GM23248 (cell line): ENCODE data around the gene TMEM187. TPM values are rescaled to one million over a fixed set of nuclear protein-coding genes. Genes with fewer than 3 reads are reported as not detected.
A peak's percentile ranks its signal among the peaks of the same experiment; 100 is the strongest.
"Not testable (repeated sequence)": the region's sequence is repeated elsewhere in the genome, so short reads cannot be mapped to it uniquely, and the experiment has no call there.

Experiments used
- DNase-seq: peaks from one replicate; pipeline ENCODE4 v3.0.0-alpha.2; 2015
- H2AFZ ChIP-seq: fragments of 200-600 bp; sonication (generic); 2 replicates; pipeline ENCODE4 v1.6.1; 2016; ENCODE audit warnings: antibody characterized with exemption
- H3F3A ChIP-seq: fragments of 200-600 bp; sonication (generic); 2 replicates; pipeline ENCODE4 v1.6.1; 2016; ENCODE audit warnings: mild to moderate bottlenecking, antibody characterized with exemption, mixed run types; ENCODE audit not compliant: insufficient read depth
- H3K27ac ChIP-seq: fragments of 200-600 bp; sonication (generic); 2 replicates; pipeline ENCODE4 v1.5.1; 2016; ENCODE audit warnings: mild to moderate bottlenecking
- H3K27me3 ChIP-seq: fragments of 200-600 bp; sonication (generic); replicated peaks from 2 replicates; pipeline ENCODE4 v1.6.1; 2016; ENCODE audit warnings: mild to moderate bottlenecking; ENCODE audit not compliant: insufficient read depth
- H3K36me3 ChIP-seq: fragments of 200-600 bp; sonication (generic); 2 replicates; pipeline ENCODE4 v1.6.1; 2016; ENCODE audit warnings: low read depth, mild to moderate bottlenecking
- H3K4me1 ChIP-seq: fragments of 200-600 bp; sonication (generic); 2 replicates; pipeline ENCODE4 v1.6.1; 2016; ENCODE audit warnings: mild to moderate bottlenecking; ENCODE audit not compliant: insufficient read depth
- H3K4me2 ChIP-seq: fragments of 200-600 bp; sonication (generic); one replicate; pipeline ENCODE4 v1.6.1; 2016; ENCODE audit warnings: mild to moderate bottlenecking; ENCODE audit not compliant: unreplicated experiment
- H3K4me3 ChIP-seq: fragments of 200-600 bp; sonication (generic); 2 replicates; pipeline ENCODE4 v1.5.1; 2016; ENCODE audit warnings: mild to moderate bottlenecking
- H3K79me2 ChIP-seq: fragments of 200-600 bp; sonication (generic); 2 replicates; pipeline ENCODE4 v1.6.1; 2016; ENCODE audit warnings: mild to moderate bottlenecking; ENCODE audit not compliant: insufficient read depth
- H3K9ac ChIP-seq: fragments of 200-600 bp; sonication (generic); 2 replicates; pipeline ENCODE4 v1.6.1; 2016; ENCODE audit warnings: mild to moderate bottlenecking
- H3K9me2 ChIP-seq: fragments of 200-600 bp; sonication (generic); 2 replicates; pipeline ENCODE4 v1.6.1; 2016; ENCODE audit warnings: mixed run types, mild to moderate bottlenecking, moderate library complexity; ENCODE audit not compliant: insufficient read depth
- H3K9me3 ChIP-seq: fragments of 200-600 bp; sonication (generic); one replicate; pipeline ENCODE4 v1.6.1; 2017; ENCODE audit warnings: low read depth
- H4K20me1 ChIP-seq: fragments of 200-600 bp; sonication (generic); 2 replicates; pipeline ENCODE4 v1.6.0; 2016; ENCODE audit not compliant: insufficient read depth
- EZH2 ChIP-seq: fragments of 200-600 bp; sonication (generic); IDR thresholded peaks from 2 replicates; pipeline ENCODE4 v1.6.1; 2018; ENCODE audit warnings: antibody characterized with exemption, mild to moderate bottlenecking; ENCODE audit not compliant: insufficient read depth, poor library complexity, severe bottlenecking
- EZH2phosphoT487 ChIP-seq: fragments of 200-600 bp; sonication (generic); IDR thresholded peaks from 2 replicates; pipeline ENCODE4 v1.6.1; 2018; ENCODE audit warnings: antibody characterized with exemption, moderate library complexity, mild to moderate bottlenecking, low read depth; ENCODE audit not compliant: insufficient read depth
- WGBS, 2 experiments: methylation state at CpG; one replicate each; pipeline ENCODE4 v1.1.6; 2015 to 2017; ENCODE audit warnings: low lambda C conversion rate in 2 of 2, low coverage in 1 of 2; ENCODE audit errors: missing lambda C conversion rate in 2 of 2; 5-methylcytosine and 5-hydroxymethylcytosine counted together
- in situ Hi-C: fragments of 300-500 bp; cut with MboI; formaldehyde crosslinking; loops from 2 replicates; pipeline ENCODE4 v1.15.0; 2020
- polyA plus RNA-seq: library from polyadenylated mRNA; unstranded; fragments of >200 nt; fragmentation: Nextera tagmentation; extraction: Ambion mirVana; gene quantifications from 2 replicates; pipeline ENCODE4 v1.2.1, GENCODE V29; 2016
- total RNA-seq: library from RNA; depleted of rRNA; stranded (reverse); fragments of >200 nt; shearing (Covaris generic); gene quantifications from 2 replicates; pipeline ENCODE4 v1.2.3, GENCODE V29; 2014

TMEM187 gene
- total and polyA plus RNA-seq, 2 experiments from 2014 or later: 7.6 to 8.5 TPM

DNA sequence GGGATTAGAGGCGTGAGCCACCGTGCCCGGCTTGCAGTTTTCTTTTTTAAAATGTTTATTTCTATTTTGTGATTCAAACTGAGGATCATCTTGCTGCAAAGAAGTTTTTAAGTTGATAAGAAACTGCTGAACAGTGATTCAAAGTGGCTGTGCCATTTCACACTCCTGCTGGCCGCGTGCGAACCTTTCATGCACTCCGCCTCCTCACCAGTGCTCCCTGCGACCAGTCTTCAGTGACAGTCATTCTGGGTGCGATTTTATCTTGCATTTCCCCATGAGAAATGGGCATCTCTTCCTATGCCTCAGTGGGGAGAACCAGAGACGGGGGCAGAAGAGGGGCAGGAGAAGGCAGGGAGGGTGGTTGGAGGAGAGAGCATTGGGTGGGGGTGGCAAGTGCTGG lies 21.4 kb downstream of the TMEM187 start:
- Histone ChIP-seq H3K4me2 (no peak overlapping the region), H3K4me1 (no peaks in the 10 kb centered on the region), H3K9ac (no peak overlapping the region), H3K27me3 (no peaks in the 10 kb centered on the region), H3K36me3 (no peaks in the 10 kb centered on the region), H3K9me2 (no peaks in the 10 kb centered on the region), H3K4me3 (no peak overlapping the region), H3F3A (no peaks in the 10 kb centered on the region), H2AFZ (no peak overlapping the region), H3K9me3 (no peaks in the 10 kb centered on the region), H4K20me1 (no peaks in the 10 kb centered on the region), H3K27ac (no peak overlapping the region), H3K79me2 (no peaks in the 10 kb centered on the region)
- TF ChIP-seq EZH2 (no peak), EZH2phosphoT487 (no peak)
- WGBS, 2 experiments: 87% methylated on average over 9 to 10 of the region's 10 CpGs
- no peak for DNase-seq
- in situ Hi-C loops: no loop called here

GRCh38 chrX:153994398-153994797 lies 21.8 kb downstream of the TMEM187 start:
- H3K4me1 ChIP-seq, H2AFZ ChIP-seq, in situ Hi-C loops, H3K4me2 ChIP-seq, H3K9ac ChIP-seq, H3K79me2 ChIP-seq, DNase-seq, H4K20me1 ChIP-seq, H3K9me2 ChIP-seq, H3K9me3 ChIP-seq, H3K4me3 ChIP-seq, H3K27ac ChIP-seq, H3K27me3 ChIP-seq, H3F3A ChIP-seq, H3K36me3 ChIP-seq: not testable (repeated sequence)
- 80% methylated on average over 1 of the region's 5 CpGs; no CpG with 5 or more reads in 1 of the 2 experiments for WGBS, 2 experiments

- Histone ChIP-seq H2AFZ (no peak overlapping the region), H3K4me2 (no peak overlapping the region), H3K9me3 (no peaks in the 10 kb centered on the region), H3K4me1 (no peaks in the 10 kb centered on the region), H4K20me1 (no peaks in the 10 kb centered on the region), H3K79me2 (no peaks in the 10 kb centered on the region), H3K36me3 (no peaks in the 10 kb centered on the region), H3K9ac (no peak overlapping the region), H3K27me3 (no peaks in the 10 kb centered on the region), H3F3A (no peaks in the 10 kb centered on the region), H3K27ac (no peak overlapping the region), H3K9me2 (no peaks in the 10 kb centered on the region), H3K4me3 (no peak overlapping the region)
- 95 to 100% methylated on average over 6 to 8 of the region's 8 CpGs for WGBS, 2 experiments
- TF ChIP-seq EZH2phosphoT487 (no peak), EZH2 (no peak)
- in situ Hi-C loops: no loop called here
- no peak for DNase-seq
These were observed 22.9 kb downstream of the TMEM187 start for GRCh38 chrX:153995504-153995903.

GRCh38 chrX:153999359-154000037 lies 26.9 kb downstream of the TMEM187 start:
- TF ChIP-seq EZH2phosphoT487 (no peak), EZH2 (no peak)
- H3K4me3 ChIP-seq: peak overlapping the region; percentile 40; the same call in 1 of the 2 replicates
- no peaks in the 10 kb centered on the region for H3K9me3 ChIP-seq
- no peaks in the 10 kb centered on the region for H3K79me2 ChIP-seq
- no peak overlapping the region for H3K27ac ChIP-seq
- H3K4me2 ChIP-seq: peak overlapping the region; percentile 28
- peak overlapping the region; percentile 56 for H2AFZ ChIP-seq
- no peaks in the 10 kb centered on the region for H3K9me2 ChIP-seq
- no peaks in the 10 kb centered on the region for H4K20me1 ChIP-seq
- H3K27me3 ChIP-seq: no peaks in the 10 kb centered on the region
- H3K9ac ChIP-seq: peak overlapping the region; percentile 26
- H3K36me3 ChIP-seq: no peaks in the 10 kb centered on the region
- H3F3A ChIP-seq: no peaks in the 10 kb centered on the region
- 39 to 61% methylated on average over 4 to 15 of the region's 19 CpGs for WGBS, 2 experiments
- in situ Hi-C loops: no loop called here
- peaks cover 10% of the 10 kb centered on the region for H3K4me1 ChIP-seq
- DNase-seq: no peak

GRCh38 chrX:154000051-154000450 lies 27.5 kb downstream of the TMEM187 start:
- in situ Hi-C loops: no loop called here
- Histone ChIP-seq H2AFZ (peak overlapping the region; percentile 56), H3K4me1 (peaks cover 10% of the 10 kb centered on the region), H3K27me3 (no peaks in the 10 kb centered on the region), H3K4me3 (peak overlapping the region; percentile 40; the same call in 1 of the 2 replicates), H3F3A (no peaks in the 10 kb centered on the region), H3K9me2 (no peaks in the 10 kb centered on the region), H3K9ac (peak overlapping the region; percentile 26), H3K79me2 (no peaks in the 10 kb centered on the region), H3K4me2 (peak overlapping the region; percentile 28), H3K36me3 (no peaks in the 10 kb centered on the region), H4K20me1 (no peaks in the 10 kb centered on the region), H3K9me3 (no peaks in the 10 kb centered on the region), H3K27ac (no peak overlapping the region)
- DNase-seq: no peak
- 11 to 15% methylated on average over 5 of the region's 5 CpGs for WGBS, 2 experiments
- no peak for TF ChIP-seq EZH2phosphoT487
- TF ChIP-seq EZH2: no peak
